ENCODE results near the gene PCK1.

PCK1 gene

DNA sequence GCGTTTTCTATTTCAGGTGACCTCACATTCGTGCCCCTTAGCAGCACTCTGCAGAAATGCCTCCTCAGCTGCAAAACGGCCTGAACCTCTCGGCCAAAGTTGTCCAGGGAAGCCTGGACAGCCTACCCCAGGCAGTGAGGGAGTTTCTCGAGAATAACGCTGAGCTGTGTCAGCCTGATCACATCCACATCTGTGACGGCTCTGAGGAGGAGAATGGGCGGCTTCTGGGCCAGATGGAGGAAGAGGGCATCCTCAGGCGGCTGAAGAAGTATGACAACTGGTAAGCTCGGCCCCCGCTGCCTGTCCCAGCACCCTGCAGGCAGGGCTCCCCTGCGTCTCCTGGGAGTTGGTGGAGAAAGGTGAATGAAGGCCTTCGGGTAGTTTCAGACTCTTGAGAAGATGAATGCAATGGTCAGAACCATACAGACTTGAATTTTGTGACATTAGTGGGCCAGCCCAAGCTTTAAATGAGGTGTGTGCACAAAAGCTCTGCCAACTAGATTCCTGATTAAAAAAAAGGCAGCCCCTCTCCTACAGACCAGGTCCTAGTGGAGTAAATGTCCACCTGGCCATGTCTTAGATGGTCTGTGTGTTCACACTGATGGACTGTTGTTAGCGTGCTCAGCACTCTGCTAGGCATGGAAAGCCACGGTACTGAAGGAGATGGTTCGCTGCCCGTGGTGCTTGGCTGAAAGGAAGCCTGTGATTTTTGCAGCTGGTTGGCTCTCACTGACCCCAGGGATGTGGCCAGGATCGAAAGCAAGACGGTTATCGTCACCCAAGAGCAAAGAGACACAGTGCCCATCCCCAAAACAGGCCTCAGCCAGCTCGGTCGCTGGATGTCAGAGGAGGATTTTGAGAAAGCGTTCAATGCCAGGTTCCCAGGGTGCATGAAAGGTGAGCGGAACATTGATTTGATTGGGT is 708 bp downstream of the PCK1 start:
- DNase-seq, result no peak

- DNase-seq, result no peak
Observed at GRCh38 chr20:57562541-57563465, 1.9 kb downstream of the PCK1 start.

DNA sequence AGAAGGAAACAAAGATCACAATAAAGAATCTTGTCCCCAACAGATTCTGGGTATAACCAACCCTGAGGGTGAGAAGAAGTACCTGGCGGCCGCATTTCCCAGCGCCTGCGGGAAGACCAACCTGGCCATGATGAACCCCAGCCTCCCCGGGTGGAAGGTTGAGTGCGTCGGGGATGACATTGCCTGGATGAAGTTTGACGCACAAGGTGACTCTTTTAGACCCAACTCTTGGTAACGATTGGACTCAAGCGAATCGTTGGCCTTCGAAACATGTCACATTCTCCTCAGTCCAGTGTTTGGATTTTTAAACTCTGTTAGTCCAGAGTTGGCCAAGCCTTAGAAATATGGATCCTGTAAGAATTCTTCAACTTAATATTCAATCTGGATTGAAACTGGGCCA is 2.6 kb downstream of the PCK1 start:
- DNase-seq, result no peak

DNA sequence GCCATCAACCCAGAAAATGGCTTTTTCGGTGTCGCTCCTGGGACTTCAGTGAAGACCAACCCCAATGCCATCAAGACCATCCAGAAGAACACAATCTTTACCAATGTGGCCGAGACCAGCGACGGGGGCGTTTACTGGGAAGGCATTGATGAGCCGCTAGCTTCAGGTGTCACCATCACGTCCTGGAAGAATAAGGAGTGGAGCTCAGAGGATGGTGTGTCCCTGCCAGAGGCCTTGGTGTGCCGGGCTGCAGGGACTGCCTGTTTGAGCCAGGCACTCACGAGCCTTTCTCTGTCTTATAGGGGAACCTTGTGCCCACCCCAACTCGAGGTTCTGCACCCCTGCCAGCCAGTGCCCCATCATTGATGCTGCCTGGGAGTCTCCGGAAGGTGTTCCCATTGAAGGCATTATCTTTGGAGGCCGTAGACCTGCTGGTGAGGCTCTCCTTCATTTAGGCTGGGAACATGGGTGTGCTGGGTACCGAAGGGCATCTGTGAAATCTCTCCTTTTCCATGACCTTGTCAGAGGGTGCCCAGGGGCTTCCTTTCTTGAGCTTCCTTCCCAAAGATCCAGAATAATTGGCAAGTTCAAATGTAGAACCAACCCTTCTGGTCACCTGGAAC is 3.4 kb downstream of the PCK1 start:
- DNase-seq, result no peak

DNA sequence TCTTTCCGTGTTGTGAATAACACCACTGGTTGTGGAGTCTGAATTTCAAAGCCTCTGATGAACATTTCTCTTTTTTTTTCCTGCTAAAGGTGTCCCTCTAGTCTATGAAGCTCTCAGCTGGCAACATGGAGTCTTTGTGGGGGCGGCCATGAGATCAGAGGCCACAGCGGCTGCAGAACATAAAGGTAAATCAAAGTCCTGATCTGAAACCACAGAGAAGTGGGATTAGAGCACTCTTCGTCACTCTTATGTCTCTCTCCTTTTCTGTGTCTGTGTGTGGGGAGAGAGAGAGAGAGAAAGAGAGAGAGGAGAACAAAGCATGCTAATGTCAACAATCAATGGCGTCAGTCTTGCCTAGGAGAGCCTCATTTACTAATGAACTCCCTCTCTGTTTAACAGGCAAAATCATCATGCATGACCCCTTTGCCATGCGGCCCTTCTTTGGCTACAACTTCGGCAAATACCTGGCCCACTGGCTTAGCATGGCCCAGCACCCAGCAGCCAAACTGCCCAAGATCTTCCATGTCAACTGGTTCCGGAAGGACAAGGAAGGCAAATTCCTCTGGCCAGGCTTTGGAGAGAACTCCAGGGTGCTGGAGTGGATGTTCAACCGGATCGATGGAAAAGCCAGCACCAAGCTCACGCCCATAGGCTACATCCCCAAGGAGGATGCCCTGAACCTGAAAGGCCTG is 4.2 kb downstream of the PCK1 start:
- no peak for DNase-seq

DNA sequence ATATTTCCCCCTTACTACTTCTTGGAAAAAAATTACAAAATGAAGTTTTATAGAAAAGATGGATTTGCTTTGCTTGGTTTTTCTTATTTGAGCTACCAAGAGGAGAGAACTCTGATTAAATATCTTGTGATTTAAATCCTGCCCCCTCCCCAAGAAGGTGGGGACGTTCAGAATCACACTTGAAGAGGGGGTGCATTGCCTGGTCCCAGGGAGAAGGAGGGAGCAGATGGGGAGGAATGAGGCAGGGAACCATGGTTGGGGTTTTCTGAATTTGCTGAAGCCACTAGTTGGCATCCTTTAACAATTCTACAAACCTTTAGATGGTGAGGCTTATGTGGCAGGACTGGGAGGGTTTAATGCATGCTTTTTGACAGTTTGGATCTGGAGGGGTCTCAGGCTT is 5.5 kb downstream of the PCK1 start:
- DNase-seq, result no peak

DNA sequence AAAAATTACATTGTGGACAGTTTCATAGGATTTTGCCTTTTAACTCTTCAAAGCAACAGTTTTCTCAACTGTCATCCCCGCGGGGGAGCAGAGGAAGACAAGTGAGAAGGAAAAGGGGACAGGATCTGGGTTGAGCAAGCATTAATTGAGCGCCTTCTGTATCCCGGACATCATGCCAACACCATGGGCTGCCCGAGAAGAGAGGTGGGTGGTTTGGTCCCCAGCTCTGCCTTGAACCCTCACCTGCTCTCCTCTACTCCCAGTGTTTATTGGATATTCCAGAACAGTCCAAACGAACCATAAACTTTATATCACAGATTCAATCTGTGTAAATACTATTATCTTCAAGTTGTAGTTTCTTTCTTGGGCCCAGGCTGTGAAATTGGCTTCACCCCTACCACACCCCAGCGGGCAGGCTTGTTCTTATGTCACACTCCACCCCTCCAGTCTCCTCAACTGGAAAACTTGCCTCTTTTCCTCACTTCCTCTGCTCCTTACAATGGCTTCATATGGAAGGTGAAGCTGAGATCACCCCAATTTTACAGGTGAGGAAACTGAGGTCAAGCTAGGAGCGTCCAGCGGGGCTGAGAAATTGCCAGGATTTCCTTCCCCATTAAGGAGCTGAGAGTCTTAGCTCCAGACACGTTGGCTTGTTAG is 6.0 kb downstream of the PCK1 start:
- DNase-seq, result no peak

DNA sequence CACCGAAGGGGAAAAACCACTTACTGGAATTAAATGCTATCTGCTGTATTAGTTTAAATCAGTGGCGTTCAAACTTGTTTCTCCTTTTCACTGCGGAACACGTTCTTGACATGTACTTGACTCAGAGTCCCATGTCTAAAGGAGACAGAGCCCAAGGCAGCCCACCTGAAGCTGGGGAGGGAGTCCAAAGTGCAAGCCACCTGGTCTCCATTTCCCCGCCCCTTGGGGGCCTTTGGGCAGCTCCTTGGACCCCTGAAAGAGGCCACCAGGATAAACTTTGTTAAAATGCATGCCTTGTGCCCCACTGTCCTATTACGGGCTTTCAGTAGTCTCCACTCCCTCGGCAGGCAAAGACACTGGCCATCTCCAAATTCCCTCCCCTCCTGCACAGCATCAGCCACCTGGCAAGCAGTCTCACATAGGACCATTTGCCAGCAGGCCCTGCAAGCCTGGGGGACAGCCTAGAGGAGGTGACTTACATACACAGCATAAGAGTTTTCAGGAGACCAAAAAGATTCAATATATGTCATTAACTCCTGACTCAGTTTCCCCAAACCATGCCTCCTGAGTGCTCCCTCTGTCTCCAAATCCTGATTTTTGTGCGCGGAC is 6.7 kb downstream of the PCK1 start:
- DNase-seq, result no peak

- no peak for DNase-seq
Observed at GRCh38 chr20:57568088-57568896, 7.4 kb downstream of the PCK1 start.

DNA sequence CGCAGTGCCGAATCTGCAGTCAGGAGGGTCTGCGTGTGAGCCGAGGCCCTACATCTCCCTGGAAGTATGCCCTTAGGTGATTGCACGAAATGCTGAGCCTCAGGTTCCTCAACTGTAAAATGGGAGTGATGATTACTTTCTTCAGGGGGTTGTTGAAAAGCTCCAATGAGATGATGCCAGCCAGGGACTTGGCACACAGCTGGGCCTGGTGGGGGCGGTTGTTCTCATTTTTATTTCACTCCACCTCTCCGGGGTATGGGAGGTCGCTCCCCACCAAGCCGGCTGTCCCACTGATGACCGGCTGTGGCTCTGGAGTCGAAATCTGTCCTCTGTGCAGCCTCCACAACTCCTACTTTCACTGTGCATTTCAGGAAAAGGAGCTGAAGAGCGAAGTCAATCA is 8.1 kb downstream of the PCK1 start:
- DNase-seq, result no peak

DNA sequence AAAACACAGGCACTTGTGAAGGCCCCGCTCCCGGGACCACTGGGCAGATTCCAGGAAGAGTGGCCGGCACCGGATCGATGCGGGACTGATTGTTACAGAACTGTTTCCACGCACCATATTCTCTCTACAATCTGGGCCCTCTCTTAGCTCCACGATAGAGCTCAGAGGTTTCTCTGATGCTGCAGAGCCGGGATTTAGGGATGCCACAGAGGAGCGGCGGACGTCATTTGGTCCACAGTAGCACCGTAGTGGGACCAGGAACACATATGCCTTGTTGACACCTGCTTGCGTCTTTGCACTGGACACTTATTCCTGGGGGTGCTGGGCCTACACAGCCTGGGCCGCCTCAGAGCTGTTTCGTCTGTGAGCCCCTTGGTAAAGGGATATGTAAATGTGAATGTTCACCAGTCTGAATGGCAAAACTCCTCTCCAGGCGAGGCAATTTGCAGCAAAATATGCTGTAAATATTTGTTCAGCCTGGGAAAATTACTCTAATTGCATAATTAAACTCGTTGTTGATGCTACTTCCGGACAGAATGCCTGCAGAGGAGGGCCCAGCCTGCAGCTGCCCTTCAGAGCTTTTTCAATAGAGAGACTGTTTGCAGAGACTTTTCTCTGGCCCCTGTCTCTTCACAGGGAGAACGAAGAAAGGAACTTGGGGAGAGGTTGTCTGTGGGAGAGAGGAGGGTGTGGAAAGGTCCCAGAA is 9.4 kb downstream of the PCK1 start:
- no peak for DNase-seq

GRCh38 chr20:57570920-57571319 is 10.0 kb downstream of the PCK1 start:
- DNase-seq, result no peak

- DNase-seq, result no peak
Observed at GRCh38 chr20:57571782-57572416, 11.0 kb downstream of the PCK1 start.

DNA sequence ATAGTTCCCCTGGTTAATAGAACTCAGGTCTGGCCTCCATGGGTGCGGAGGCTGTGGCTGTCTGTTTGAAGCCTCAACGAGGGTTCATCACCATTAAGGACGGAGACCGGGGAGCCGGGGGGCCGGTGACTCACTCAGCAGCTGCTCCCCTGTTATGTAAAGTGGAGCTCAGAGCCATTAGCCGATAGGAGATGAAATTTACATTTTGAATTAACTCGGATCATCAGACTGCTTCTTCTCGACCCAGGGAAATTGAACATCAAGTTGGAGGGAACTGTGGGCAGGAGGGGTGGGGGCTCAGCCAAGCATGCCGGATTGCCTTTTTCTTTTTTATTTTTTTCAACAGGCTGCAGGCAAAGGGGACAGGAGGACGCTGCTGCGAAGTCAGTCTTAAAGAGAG is 12.3 kb downstream of the PCK1 start:
- DNase-seq, result no peak

- no peak for DNase-seq
Observed at GRCh38 chr20:57573894-57574293, 13.0 kb downstream of the PCK1 start.

- no peak for DNase-seq
Observed at GRCh38 chr20:57574954-57575353, 14.0 kb downstream of the PCK1 start.

DNA sequence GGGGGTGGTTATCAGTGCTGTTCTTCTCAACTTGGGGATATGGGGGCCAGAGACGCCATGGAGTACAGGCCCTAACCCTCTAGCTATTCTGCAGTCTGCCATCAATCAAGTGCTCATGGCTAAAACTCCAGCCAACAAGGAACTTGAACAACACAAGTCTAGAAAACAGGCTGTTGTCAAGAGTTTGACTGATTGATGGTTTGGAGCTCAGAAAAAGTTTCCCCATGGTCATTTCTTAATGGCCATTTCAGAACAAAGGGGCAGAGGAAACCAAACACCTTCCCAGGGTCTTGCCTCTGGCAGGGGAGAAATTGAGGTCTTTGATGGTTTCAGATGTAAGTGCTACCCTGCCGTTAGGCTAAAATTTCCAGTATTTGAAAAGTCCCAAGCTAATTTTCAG is 15.1 kb downstream of the PCK1 start:
- DNase-seq, result no peak

- DNase-seq, result no peak
Observed at GRCh38 chr20:57576617-57577550, 16.0 kb downstream of the PCK1 start.

All from activated CD4-positive, alpha-beta T cell treated with anti-CD3 and anti-CD28 coated beads for 48 hours (primary cell).